Neural progenitor cell (in vitro differentiated cells): ENCODE data around the gene GP9.

ENCODE experiments used
- EZH2 ChIP-seq: fragments of 200-600 bp; sonication (generic); IDR thresholded peaks from 2 replicates; pipeline ENCODE4 v1.6.1; 2017; ENCODE audit warnings: antibody characterized with exemption, mild to moderate bottlenecking, moderate library complexity
- EZH2phosphoT487 ChIP-seq: fragments of 200-600 bp; sonication (generic); IDR thresholded peaks from 2 replicates; pipeline ENCODE4 v1.6.1; 2017; ENCODE audit warnings: antibody characterized with exemption

DNA sequence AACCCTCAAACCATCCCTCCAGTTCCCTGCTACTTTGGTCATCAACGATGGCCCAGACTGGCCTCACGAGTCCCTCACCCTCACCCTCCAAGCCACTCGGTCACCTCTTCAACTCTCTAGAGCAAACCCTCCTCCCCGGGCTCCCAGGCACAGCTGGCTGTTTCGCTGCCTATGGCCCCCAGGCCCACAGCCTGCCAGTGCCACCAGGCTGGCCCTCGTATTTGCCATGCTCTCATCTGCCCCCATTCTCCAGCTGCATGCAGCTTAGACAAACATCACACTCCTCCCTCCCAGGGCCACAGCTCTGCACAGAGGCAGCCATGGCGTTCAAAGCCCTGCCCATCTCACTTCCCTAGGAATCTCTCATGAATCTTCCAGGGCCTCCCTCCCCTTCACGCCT is 47.2 kb downstream of the GP9 start:
- no peak for TF ChIP-seq EZH2
- TF ChIP-seq EZH2phosphoT487: no peak
